ENCODE results near the gene IL9R.
A peak's percentile ranks its signal among the peaks of the same experiment; 100 is the strongest.

IL9R gene, protein sequence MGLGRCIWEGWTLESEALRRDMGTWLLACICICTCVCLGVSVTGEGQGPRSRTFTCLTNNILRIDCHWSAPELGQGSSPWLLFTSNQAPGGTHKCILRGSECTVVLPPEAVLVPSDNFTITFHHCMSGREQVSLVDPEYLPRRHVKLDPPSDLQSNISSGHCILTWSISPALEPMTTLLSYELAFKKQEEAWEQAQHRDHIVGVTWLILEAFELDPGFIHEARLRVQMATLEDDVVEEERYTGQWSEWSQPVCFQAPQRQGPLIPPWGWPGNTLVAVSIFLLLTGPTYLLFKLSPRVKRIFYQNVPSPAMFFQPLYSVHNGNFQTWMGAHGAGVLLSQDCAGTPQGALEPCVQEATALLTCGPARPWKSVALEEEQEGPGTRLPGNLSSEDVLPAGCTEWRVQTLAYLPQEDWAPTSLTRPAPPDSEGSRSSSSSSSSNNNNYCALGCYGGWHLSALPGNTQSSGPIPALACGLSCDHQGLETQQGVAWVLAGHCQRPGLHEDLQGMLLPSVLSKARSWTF

DNA sequence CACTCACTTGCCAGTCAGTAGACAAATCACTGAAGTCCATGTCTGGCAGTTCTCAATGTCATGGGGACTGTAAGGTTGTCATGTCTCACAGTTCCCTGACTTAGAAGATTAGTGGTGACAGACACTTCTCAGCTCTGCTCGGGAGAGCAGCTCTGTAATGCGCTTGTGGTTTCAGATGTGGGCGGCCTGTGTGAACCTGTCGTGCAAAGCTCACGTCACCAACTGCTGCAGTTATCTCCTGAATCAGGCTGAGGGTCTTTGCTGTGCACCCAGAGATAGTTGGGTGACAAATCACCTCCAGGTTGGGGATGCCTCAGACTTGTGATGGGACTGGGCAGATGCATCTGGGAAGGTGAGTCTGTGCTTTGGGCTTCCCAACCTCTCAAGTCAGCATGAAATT is at the start of gene IL9R:
IL9R (plus strand) TSS at position 261 of the 400 bp plus-strand sequence; CDS start at position 325, 64 bp downstream.
- H3K4me1 Mint-ChIP-seq (ENCODE audit: low read depth) = peaks cover 58% of the 10 kb centered on the region
- H3K36me3 Mint-ChIP-seq (ENCODE audit: low read depth) = peaks cover 40% of the 10 kb centered on the region
- H3K4me3 Mint-ChIP-seq = peak within 1 kb of the TSS; percentile 99
- DNase-seq (ENCODE audit: low spot score) = peak; percentile 82
- peak within 1 kb of the TSS; percentile 97 for H3K27ac Mint-ChIP-seq
- H3K9me3 Mint-ChIP-seq = no peaks in the 10 kb centered on the region
- H3K27me3 Mint-ChIP-seq (ENCODE audit: low read depth) = no peaks in the 10 kb centered on the region

DNA sequence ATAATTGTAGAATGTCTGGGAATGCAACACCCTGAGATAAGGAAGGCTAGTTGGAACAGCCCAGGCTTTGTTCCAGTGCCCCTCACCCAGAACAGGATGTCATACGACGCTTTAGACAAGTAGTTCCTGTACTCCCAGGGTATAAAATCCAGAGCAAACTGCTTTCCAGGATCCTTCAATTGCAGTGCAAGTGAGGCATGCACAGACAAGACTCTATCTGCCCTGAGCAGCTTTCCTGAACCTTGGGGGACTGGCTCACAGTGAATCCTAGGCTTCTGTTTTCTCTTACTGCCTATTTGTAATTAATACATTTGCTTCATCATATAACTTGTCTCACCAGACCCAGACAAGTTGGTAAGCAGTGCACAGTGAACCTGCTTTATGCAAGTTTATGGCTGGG is 48.4 kb upstream of the IL9R start:
- no peaks in the 10 kb centered on the region for H3K27me3 Mint-ChIP-seq (ENCODE audit: low read depth)
- DNase-seq (ENCODE audit: low spot score) = no peak
- H3K9me3 Mint-ChIP-seq = no peaks in the 10 kb centered on the region
- peaks cover 7% of the 10 kb centered on the region for H3K36me3 Mint-ChIP-seq (ENCODE audit: low read depth)
- no peak overlapping the region for H3K4me3 Mint-ChIP-seq
- no peak overlapping the region for H3K27ac Mint-ChIP-seq
- no peaks in the 10 kb centered on the region for H3K4me1 Mint-ChIP-seq (ENCODE audit: low read depth)

DNA sequence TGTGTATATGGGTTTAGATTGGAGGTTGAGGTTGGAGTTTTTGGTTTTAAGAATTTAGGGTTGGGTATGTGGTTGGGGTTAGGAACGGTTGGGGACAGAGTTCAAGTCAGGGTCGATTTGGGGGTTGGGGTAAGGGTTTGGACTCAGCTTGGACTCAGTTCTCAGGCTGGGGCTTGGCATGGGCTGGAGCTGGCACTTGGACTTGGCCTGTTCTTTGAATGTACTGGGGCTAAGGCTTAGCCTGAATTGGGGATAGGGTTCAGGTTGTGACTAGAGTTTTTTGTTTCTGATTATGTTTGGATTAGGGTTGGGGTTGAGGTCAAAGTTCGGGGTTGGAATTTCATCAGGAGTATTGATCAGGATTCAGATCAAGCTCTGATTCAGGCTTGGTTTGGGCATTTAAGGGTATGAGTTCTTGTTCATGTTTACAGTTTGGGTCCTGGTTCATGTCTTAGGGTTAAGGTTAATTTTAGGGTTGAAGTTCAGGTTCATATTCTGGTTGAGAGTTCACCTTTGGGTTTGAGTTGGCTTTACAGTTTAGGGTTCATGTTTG is 46.2 kb upstream of the IL9R start:
- peaks cover 5% of the 10 kb centered on the region for H3K9me3 Mint-ChIP-seq
- H3K27me3 Mint-ChIP-seq (ENCODE audit: low read depth) = no peaks in the 10 kb centered on the region
- H3K4me3 Mint-ChIP-seq = no peak overlapping the region

DNA sequence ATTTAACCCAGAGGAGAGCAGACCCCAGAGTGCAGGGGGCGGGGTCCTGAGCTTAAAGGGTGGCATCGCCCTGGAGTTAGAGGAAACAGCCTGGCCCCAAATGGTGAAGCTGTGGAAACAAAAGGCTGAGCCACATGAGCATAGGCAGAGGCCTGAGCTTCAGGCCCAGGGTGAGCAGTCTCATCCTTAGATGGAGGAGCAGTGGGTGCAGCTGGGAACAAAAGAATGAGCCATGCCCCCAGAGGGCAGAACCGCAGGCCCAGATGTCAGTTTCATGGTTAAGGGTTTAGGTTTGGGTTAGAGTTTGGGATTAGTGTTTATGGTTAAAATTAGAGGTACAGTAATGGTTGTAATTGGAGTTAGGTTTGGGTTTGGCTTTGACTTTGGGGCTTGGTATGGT is 44.4 kb upstream of the IL9R start:
- no peak for DNase-seq (ENCODE audit: low spot score)
- Mint-ChIP-seq H3K9me3 (peaks cover 5% of the 10 kb centered on the region), H3K4me3 (no peak overlapping the region), H3K27ac (no peak overlapping the region), H3K27me3 (ENCODE audit: low read depth) (no peaks in the 10 kb centered on the region), H3K4me1 (ENCODE audit: low read depth) (no peaks in the 10 kb centered on the region), H3K36me3 (ENCODE audit: low read depth) (no peaks in the 10 kb centered on the region)

More for the DNA sequence above, 46.2 kb upstream of the IL9R start:
- no peak for DNase-seq (ENCODE audit: low spot score)
- Mint-ChIP-seq H3K36me3 (ENCODE audit: low read depth) (no peaks in the 10 kb centered on the region), H3K4me1 (ENCODE audit: low read depth) (no peaks in the 10 kb centered on the region), H3K27ac (no peak overlapping the region)

DNA sequence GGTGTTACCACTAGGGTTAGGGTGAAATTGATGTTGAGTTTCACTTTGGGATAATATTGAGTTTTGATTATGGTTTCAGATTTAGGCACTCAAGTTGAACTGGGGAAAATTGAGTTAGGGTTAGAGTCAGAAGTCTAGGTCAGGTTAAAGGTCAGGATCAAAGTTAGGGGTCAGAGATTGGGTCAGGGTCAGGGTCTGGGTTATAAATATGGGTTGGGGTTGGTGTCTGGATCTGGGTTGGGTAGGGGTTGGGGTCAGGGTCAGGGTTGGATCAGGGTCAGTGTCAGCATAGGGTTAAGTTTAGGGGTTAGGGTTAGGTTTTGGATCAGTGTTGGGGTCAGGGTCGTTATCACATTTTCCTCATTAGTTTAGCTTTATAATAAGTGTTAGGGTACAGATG is 42.7 kb upstream of the IL9R start:
- DNase-seq (ENCODE audit: low spot score) = no peak
- Mint-ChIP-seq H3K4me1 (ENCODE audit: low read depth) (no peaks in the 10 kb centered on the region), H3K9me3 (peaks cover 5% of the 10 kb centered on the region), H3K27ac (no peak overlapping the region), H3K36me3 (ENCODE audit: low read depth) (no peaks in the 10 kb centered on the region), H3K27me3 (ENCODE audit: low read depth) (no peaks in the 10 kb centered on the region), H3K4me3 (no peak overlapping the region)

DNA sequence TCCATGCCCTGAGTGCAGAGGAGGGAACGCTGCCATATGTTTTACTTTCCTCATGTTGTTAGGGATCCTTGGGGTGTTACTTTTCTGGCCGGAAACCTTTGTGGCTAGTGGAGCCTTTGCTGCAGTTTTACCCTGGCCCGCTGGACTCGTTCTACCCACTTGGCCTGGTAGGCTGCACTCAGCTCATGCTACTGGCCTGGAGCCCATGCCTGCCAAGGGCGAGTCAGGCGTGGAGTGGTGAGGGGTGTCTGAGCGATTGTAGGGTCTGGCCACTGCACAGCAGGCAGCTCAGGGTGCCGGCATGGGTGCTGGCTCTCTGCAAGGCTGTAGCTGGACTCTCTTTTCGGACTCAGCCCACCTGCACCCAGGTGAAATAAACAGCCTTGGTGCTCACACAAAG is 41.4 kb upstream of the IL9R start:
- no peaks in the 10 kb centered on the region for H3K36me3 Mint-ChIP-seq (ENCODE audit: low read depth)
- H3K4me3 Mint-ChIP-seq = no peak overlapping the region
- peaks cover 5% of the 10 kb centered on the region for H3K9me3 Mint-ChIP-seq
- H3K4me1 Mint-ChIP-seq (ENCODE audit: low read depth) = no peaks in the 10 kb centered on the region
- H3K27me3 Mint-ChIP-seq (ENCODE audit: low read depth) = peaks cover 8% of the 10 kb centered on the region
- DNase-seq (ENCODE audit: low spot score) = no peak
- H3K27ac Mint-ChIP-seq = no peak overlapping the region

DNA sequence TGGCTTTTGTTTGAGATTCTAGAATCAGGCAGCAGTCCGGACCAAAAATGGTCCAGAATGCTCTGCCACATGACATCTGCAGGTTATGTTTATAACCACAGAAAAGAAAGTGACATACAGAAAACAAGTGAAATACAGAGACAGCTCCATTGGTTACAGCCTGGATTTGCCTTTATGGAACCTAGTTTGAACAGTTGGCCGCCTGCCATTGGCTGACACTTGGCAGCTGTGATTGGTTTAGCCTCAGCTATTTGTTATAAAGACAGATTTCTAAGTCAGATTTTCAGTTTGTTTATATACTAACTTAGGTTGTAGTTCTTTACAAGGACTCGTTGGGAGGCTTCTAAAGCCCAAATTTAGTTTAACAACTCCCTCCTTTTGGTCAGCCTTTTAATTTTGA is 40.8 kb upstream of the IL9R start:
- no peaks in the 10 kb centered on the region for H3K36me3 Mint-ChIP-seq (ENCODE audit: low read depth)
- H3K4me3 Mint-ChIP-seq = no peak overlapping the region
- no peak overlapping the region for H3K27ac Mint-ChIP-seq
- H3K4me1 Mint-ChIP-seq (ENCODE audit: low read depth) = no peaks in the 10 kb centered on the region
- peaks cover 5% of the 10 kb centered on the region for H3K9me3 Mint-ChIP-seq
- H3K27me3 Mint-ChIP-seq (ENCODE audit: low read depth) = peaks cover 11% of the 10 kb centered on the region
- no peak for DNase-seq (ENCODE audit: low spot score)

DNA sequence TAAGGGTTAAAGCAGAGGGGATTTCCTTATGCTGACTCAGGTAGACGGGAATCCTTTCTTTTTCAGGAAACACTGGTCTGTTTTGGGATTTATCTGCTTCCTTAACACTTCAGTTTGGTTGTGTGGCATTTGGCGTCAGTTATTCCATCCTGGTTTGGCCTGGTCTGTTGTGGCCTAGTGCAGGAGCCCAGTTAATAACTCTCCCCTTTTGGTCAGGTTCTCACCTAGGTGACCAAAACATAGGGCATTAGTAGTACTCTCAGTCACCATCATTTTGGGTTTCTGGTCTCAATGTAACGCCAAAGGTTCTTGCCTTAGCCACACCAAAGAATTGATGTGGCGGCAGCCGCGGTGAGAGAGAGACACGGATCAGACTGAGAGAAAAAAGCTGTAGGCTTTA is 39.7 kb upstream of the IL9R start:
- DNase-seq (ENCODE audit: low spot score) = no peak
- Mint-ChIP-seq H3K36me3 (ENCODE audit: low read depth) (no peaks in the 10 kb centered on the region), H3K27ac (no peak overlapping the region), H3K27me3 (ENCODE audit: low read depth) (peaks cover 18% of the 10 kb centered on the region), H3K4me3 (no peak overlapping the region), H3K4me1 (ENCODE audit: low read depth) (no peaks in the 10 kb centered on the region), H3K9me3 (peaks cover 5% of the 10 kb centered on the region)

DNA sequence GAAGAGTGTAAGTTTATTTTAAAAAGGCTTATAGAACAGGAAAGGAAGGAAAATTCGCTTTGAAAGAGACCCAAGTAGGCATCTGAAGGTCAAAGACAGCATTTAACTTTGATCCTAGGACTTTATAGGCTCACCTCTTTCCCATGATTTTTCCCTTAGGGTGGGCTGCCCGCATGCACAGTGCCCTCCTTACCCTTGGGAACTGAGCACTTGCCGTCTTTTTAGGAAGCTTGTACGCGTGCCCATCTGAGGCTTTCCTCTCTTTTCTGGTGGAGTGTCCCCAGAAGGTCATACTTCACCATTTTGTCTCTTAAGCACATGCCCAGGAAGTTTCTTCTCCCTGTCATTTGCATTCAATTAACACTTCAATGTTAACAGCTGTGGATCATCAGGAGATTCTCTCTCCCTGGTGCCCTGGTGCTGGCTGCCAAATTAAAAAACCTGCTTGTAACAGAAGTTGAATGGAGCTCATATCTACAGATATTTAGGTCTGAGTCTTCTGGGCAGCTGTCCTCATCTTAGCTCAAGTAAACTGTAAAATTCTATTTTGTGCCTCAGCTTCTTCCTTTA is 38.4 kb upstream of the IL9R start:
- Mint-ChIP-seq H3K4me3 (no peak overlapping the region), H3K36me3 (ENCODE audit: low read depth) (no peaks in the 10 kb centered on the region), H3K9me3 (peaks cover 11% of the 10 kb centered on the region), H3K4me1 (ENCODE audit: low read depth) (no peaks in the 10 kb centered on the region), H3K27me3 (ENCODE audit: low read depth) (peaks cover 24% of the 10 kb centered on the region), H3K27ac (no peak overlapping the region)
- DNase-seq (ENCODE audit: low spot score) = no peak

DNA sequence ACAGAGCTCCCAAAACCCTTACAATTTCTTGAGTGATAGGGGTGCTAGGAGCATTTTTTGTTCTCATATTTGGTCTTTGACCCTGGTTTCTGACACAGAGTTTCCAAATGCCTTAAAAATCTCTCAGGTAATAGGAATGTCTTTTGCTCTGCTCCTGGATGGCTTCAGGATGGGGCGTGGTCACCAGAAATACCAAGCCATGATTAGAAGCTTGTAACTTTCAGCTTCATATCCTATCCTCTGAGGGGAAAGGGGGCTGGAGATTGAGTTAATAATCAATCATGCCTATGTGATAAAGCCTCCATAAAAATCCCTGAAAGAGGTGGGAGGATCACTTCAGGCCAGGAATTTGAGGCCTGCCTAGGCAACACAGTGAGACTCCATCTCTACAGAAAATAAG is 34.6 kb upstream of the IL9R start:
- peaks cover 12% of the 10 kb centered on the region for H3K9me3 Mint-ChIP-seq
- peaks cover 1% of the 10 kb centered on the region for H3K36me3 Mint-ChIP-seq (ENCODE audit: low read depth)
- no peak for DNase-seq (ENCODE audit: low spot score)
- peaks cover 29% of the 10 kb centered on the region for H3K27me3 Mint-ChIP-seq (ENCODE audit: low read depth)
- peaks cover 12% of the 10 kb centered on the region for H3K4me1 Mint-ChIP-seq (ENCODE audit: low read depth)
- H3K4me3 Mint-ChIP-seq = no peak overlapping the region
- H3K27ac Mint-ChIP-seq = no peak overlapping the region

DNA sequence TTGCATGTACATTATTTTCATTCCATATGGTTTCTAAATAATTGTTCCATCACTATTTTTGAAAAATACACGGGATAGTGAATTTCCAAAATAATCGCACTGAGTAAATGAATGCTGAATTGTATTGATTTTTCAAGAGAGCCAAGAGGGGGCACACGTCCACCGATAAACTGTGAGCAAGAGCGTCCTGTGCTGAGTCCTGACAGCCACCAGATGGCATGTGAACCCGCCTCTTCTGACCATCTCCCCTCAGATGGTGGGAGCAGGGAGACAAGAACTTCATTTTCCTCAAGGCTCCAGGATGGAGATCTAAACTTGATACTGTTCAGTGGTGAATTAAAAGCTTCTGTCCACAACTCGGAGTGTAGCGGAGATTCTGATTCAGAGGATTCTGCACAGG is 30.6 kb upstream of the IL9R start:
- Mint-ChIP-seq H3K36me3 (ENCODE audit: low read depth) (peaks cover 6% of the 10 kb centered on the region), H3K4me3 (no peak overlapping the region), H3K27me3 (ENCODE audit: low read depth) (peaks cover 17% of the 10 kb centered on the region), H3K9me3 (peaks cover 33% of the 10 kb centered on the region), H3K27ac (no peak overlapping the region), H3K4me1 (ENCODE audit: low read depth) (peaks cover 25% of the 10 kb centered on the region)
- DNase-seq (ENCODE audit: low spot score) = peak; percentile 39

DNA sequence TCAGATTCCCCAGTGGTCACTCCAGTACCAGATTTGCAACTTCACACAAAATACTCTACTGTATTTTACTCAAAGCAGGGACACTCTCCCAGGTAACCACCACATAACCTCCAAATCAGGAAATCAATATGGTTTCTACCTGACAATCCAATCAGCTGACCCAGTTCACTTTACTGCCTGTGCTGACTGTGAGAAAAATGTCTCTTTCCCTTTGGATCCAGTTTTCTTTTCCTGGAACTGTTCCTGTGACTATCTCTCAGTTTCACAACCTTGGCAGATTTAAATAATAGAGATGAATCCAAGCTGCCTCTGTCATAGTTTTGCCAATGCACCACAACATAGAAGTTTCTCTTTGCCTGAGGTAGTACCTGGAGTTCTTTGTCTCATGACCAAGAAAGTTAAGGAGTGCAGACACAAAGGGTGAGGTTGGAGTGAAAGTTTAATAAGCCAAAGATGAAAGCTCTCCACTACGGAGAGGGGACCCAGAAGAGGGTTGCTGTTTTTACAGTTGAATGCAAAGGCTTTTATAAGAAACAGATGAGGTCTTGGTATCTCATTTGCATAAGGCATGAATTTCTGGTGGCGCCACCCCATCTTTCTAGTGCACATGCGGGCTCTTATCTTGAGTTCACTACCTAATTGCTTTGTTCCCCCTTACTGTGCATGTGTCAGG is 29.7 kb upstream of the IL9R start:
- peaks cover 25% of the 10 kb centered on the region for H3K4me1 Mint-ChIP-seq (ENCODE audit: low read depth)
- peaks cover 6% of the 10 kb centered on the region for H3K36me3 Mint-ChIP-seq (ENCODE audit: low read depth)
- no peak for DNase-seq (ENCODE audit: low spot score)
- H3K27me3 Mint-ChIP-seq (ENCODE audit: low read depth) = peaks cover 11% of the 10 kb centered on the region
- H3K4me3 Mint-ChIP-seq = no peak overlapping the region
- H3K9me3 Mint-ChIP-seq = peaks cover 33% of the 10 kb centered on the region
- H3K27ac Mint-ChIP-seq = no peak overlapping the region

DNA sequence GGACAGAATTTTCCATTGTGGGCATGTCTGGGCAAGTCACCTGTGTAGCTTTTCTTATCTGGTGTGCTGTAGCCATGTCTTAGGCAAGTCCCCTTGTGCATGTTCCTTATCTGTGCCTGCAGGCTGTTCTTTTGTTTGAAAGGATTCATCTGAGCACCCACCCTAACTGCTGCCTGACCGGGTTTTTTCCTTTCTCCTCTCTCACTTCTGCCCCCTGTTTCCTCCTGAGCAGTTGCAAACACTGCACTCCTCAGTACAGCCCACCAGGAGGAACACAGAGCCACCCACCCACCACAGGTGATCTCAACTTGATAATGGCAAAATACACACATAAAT is 29.2 kb upstream of the IL9R start:
- Mint-ChIP-seq H3K9me3 (peaks cover 33% of the 10 kb centered on the region), H3K36me3 (ENCODE audit: low read depth) (peaks cover 6% of the 10 kb centered on the region), H3K27me3 (ENCODE audit: low read depth) (peaks cover 11% of the 10 kb centered on the region)

DNA sequence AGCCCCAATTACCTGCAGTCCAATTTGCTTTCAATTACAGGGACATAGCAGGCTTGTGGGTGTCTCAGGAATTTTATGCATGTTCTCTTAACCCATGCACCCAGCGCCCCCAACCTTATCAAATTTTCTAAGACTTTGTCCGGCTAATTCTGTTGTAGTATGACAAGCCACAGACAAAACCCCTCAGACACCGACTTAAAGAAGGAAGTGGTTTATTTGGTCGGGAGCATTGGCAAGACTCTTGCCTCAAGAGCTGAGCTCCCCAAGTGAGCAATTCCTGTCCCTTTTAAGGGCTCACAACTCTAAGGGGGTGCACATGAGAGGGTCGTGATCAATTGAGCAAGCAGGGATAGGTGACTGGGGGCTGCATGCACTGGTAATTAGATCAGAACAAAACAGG is 28.7 kb upstream of the IL9R start:
- Mint-ChIP-seq H3K36me3 (ENCODE audit: low read depth) (peaks cover 6% of the 10 kb centered on the region), H3K4me1 (ENCODE audit: low read depth) (peaks cover 25% of the 10 kb centered on the region), H3K27me3 (ENCODE audit: low read depth) (peaks cover 8% of the 10 kb centered on the region), H3K4me3 (no peak overlapping the region), H3K9me3 (peaks cover 30% of the 10 kb centered on the region), H3K27ac (peak overlapping the region; percentile 24)
- no peak for DNase-seq (ENCODE audit: low spot score)

More for the DNA sequence above, 29.2 kb upstream of the IL9R start:
- peaks cover 25% of the 10 kb centered on the region for H3K4me1 Mint-ChIP-seq (ENCODE audit: low read depth)
- peak overlapping the region; percentile 24 for H3K27ac Mint-ChIP-seq
- no peak overlapping the region for H3K4me3 Mint-ChIP-seq
- no peak for DNase-seq (ENCODE audit: low spot score)
